Amygdala (tissue), 56 donors: ENCODE data around the gene IGSF9B.

Experiments
- DNase-seq, 56 donors: peaks; one replicate each; lab custom pipeline; 2025; lab: John Stamatoyannopoulos, UW

IGSF9B gene

GRCh38 chr11:133889188-133889587 is 67.6 kb downstream of the IGSF9B start:
- DNase-seq: no peak

GRCh38 chr11:133887692-133888332 is 69.0 kb downstream of the IGSF9B start:
- no peak for DNase-seq

GRCh38 chr11:133886029-133886428 is 70.7 kb downstream of the IGSF9B start:
- DNase-seq: no peak

DNA sequence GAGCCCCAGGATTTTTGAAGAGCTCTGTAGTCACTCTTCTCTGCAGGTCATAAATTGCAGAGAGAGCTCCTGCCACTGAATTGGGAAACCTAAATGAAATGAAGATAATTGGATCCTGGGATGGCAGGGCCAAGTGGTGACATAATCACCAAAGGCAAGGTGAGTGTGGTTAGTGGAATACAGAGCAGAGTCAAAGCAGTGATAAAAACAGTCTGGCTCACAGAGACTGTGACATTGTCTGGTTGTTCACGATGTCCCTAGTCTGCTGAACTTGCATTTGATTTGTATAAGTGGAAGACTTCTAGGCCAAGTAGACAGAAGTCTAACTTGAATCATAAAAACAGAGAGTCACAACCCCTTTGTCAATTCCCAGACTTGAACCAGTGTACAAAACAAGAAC is 84.6 kb downstream of the IGSF9B start:
- DNase-seq: no peak

GRCh38 chr11:133867456-133867855 is 89.3 kb downstream of the IGSF9B start:
- no peak for DNase-seq

GRCh38 chr11:133865466-133865865 is 91.3 kb downstream of the IGSF9B start:
- no peak for DNase-seq

DNA sequence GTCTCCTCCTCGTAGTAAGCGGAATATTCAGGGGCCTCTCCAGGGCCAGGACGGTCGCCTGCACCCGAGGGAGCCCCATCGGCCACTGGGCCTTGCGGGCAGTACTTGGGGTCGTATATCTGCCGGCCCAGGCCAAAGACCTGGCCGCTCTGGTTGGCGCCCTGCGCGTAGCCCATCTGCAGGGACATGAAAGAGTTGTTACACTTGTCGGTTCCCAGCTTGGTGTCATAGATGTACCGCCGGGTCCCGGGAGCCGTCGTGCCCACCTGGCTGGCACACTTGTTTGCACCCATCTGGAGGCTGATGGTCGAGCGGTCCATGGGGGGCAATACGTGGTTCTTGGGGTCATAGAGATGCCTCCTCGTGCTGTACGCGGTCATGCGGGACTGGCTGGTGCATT is 92.0 kb downstream of the IGSF9B start:
- DNase-seq: no peak

- no peak for DNase-seq
Observed at GRCh38 chr11:133860151-133860550, 96.6 kb downstream of the IGSF9B start.
